ENCODE data around the gene CACNA1A. TPM values are rescaled to one million over a fixed set of nuclear protein-coding genes. Genes with fewer than 3 reads are reported as not detected.
"Not testable (repeated sequence)": the region's sequence is repeated elsewhere in the genome, so short reads cannot be mapped to it uniquely, and the experiment has no call there.

The CACNA1A gene
- total RNA-seq, 2 experiments from 2014 or later: 0.30 to 0.45 TPM

DNA sequence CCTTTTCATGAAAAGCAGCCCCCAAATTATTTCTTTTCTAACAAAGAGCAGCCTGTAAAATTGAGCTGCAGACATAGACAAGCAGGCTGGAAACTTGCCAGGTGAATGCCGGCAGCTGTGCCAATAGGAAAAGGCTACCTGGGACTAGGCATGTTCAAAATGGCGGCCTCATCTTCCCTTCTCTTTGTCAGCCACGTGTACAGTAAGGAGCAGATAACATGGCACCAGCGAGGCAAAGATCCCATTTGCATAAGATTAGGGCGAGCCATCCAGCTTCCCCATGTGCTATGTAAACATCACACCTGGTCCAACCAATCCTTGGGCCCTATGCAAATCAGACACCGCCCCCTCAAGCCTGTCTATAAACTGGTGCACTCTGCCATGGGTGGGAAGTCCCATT, 31.2 kb upstream of the CACNA1A start:
- Mint-ChIP-seq H3K9me3 (peaks cover 3% of the 10 kb centered on the region), H3K27ac (no peak overlapping the region), H3K4me1 (ENCODE audit: low read depth) (no peaks in the 10 kb centered on the region), H3K4me3 (no peak overlapping the region), H3K36me3 (ENCODE audit: low read depth) (no peaks in the 10 kb centered on the region), H3K27me3 (peaks cover 51% of the 10 kb centered on the region)
- Histone ChIP-seq H3K27me3 (ENCODE audit: control insufficient read depth in 1 of 2, insufficient read depth in 2 of 2, low read length in 2 of 2) (peaks cover 10 to 25% of the 10 kb centered on the region in 2 experiments), H3K36me3 (ENCODE audit: insufficient read depth, low read length) (no peaks in the 10 kb centered on the region), H3K27ac (ENCODE audit: low read depth in 1 of 2, low read length in 2 of 2) (no peak overlapping the region), H3K9me3 (ENCODE audit: control insufficient read depth in 1 of 2, insufficient read depth in 1 of 2, low read length in 2 of 2) (peaks cover 4 to 7% of the 10 kb centered on the region in 2 experiments), H3K4me3 (ENCODE audit: low read length) (no peak overlapping the region), H3K4me1 (ENCODE audit: insufficient read depth, low read length) (no peaks in the 10 kb centered on the region)
- DNase-seq (no peak), ATAC-seq (ENCODE audit: poor library complexity) (no peak)
- TF ChIP-seq, protein P1, sequence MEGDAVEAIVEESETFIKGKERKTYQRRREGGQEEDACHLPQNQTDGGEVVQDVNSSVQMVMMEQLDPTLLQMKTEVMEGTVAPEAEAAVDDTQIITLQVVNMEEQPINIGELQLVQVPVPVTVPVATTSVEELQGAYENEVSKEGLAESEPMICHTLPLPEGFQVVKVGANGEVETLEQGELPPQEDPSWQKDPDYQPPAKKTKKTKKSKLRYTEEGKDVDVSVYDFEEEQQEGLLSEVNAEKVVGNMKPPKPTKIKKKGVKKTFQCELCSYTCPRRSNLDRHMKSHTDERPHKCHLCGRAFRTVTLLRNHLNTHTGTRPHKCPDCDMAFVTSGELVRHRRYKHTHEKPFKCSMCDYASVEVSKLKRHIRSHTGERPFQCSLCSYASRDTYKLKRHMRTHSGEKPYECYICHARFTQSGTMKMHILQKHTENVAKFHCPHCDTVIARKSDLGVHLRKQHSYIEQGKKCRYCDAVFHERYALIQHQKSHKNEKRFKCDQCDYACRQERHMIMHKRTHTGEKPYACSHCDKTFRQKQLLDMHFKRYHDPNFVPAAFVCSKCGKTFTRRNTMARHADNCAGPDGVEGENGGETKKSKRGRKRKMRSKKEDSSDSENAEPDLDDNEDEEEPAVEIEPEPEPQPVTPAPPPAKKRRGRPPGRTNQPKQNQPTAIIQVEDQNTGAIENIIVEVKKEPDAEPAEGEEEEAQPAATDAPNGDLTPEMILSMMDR (IDR thresholded peaks at IDR 0.05): no peak
- CTCF ChIA-PET: no interaction called here
- intact Hi-C loops (cut with DNase I, micrococcal nuclease): no loop called here
- POLR2A ChIA-PET: no interaction called here

GRCh38 chr19:13530720-13531119, 24.4 kb upstream of the CACNA1A start:
- ChIA-PET CTCF (no interaction called here), POLR2A (no interaction called here)
- H3K27ac ChIP-seq (ENCODE audit: low read depth in 1 of 2, low read length in 2 of 2): no peak overlapping the region
- Mint-ChIP-seq H3K27me3 (peaks cover 56% of the 10 kb centered on the region), H3K9me3 (no peaks in the 10 kb centered on the region), H3K36me3 (ENCODE audit: low read depth) (no peaks in the 10 kb centered on the region), H3K4me3 (no peak overlapping the region), H3K27ac (no peak overlapping the region), H3K4me1 (ENCODE audit: low read depth) (no peaks in the 10 kb centered on the region)
- intact Hi-C loops (cut with DNase I, micrococcal nuclease): no loop called here
- no peaks in the 10 kb centered on the region for H3K36me3 ChIP-seq (ENCODE audit: insufficient read depth, low read length)
- TF ChIP-seq, protein P1 (IDR thresholded peaks at IDR 0.05): no peak
- ATAC-seq (ENCODE audit: poor library complexity) (no peak), DNase-seq (no peak)
- H3K9me3 ChIP-seq (ENCODE audit: control insufficient read depth in 1 of 2, insufficient read depth in 1 of 2, low read length in 2 of 2): peaks cover 0 to 5% of the 10 kb centered on the region in 2 experiments
- peaks cover 14 to 34% of the 10 kb centered on the region in 2 experiments for H3K27me3 ChIP-seq (ENCODE audit: control insufficient read depth in 1 of 2, insufficient read depth in 2 of 2, low read length in 2 of 2)
- no peak overlapping the region for H3K4me3 ChIP-seq (ENCODE audit: low read length)
- no peaks in the 10 kb centered on the region for H3K4me1 ChIP-seq (ENCODE audit: insufficient read depth, low read length)

DNA sequence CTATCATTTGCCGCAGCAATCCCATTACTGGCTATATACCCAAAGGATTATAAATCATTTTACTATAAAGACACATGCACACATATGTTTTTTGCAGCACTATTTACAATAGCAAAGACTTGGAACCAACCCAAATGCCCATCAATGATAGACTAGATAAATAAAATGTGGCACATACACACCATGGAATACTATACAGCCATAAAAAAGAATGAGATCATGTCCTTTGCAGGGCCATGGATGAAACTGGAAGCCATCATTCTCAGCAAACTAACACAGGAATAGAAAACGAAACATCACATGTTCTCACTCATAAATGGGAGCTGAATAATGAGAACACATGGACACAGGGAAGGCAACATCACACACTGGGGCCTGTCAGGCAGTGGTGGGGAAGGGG, 23.4 kb upstream of the CACNA1A start:
- H3K4me1 Mint-ChIP-seq (ENCODE audit: low read depth); intact Hi-C loops (cut with DNase I, micrococcal nuclease); POLR2A ChIA-PET; H3K4me3 ChIP-seq (ENCODE audit: low read length); H3K9me3 ChIP-seq (ENCODE audit: control insufficient read depth in 1 of 2, insufficient read depth in 1 of 2, low read length in 2 of 2); H3K36me3 ChIP-seq (ENCODE audit: insufficient read depth, low read length); H3K27ac ChIP-seq (ENCODE audit: low read depth in 1 of 2, low read length in 2 of 2); ATAC-seq (ENCODE audit: poor library complexity); CTCF ChIA-PET; H3K4me1 ChIP-seq (ENCODE audit: insufficient read depth, low read length); H3K36me3 Mint-ChIP-seq (ENCODE audit: low read depth); H3K27ac Mint-ChIP-seq; DNase-seq; H3K4me3 Mint-ChIP-seq; H3K9me3 Mint-ChIP-seq: not testable (repeated sequence)
- H3K27me3 Mint-ChIP-seq: peaks cover 60% of the 10 kb centered on the region
- H3K27me3 ChIP-seq (ENCODE audit: control insufficient read depth in 1 of 2, insufficient read depth in 2 of 2, low read length in 2 of 2): peaks cover 14 to 34% of the 10 kb centered on the region in 2 experiments

DNA sequence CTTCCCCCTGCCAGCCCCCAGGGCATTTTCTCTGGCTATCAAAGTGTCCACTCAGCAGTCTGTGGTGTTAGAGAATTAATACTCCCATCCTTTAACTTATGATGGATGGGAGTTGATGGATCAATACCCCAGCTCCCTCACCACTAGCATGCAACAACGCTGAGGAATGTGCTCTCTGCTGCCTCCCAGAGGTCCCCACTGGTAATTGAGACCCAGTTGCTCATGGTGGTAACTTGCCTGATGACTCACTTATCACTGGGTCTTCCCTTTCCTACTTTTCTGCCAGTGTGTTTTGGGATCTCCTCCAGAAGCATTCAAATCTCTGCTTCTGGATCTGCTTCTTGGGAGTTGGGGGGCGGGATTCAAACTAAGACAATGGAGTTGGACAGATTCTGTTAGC, 20.3 kb upstream of the CACNA1A start:
- H3K9me3 ChIP-seq (ENCODE audit: control insufficient read depth in 1 of 2, insufficient read depth in 1 of 2, low read length in 2 of 2): peaks cover 5 to 8% of the 10 kb centered on the region in 2 experiments
- POLR2A ChIA-PET: no interaction called here
- H3K27ac Mint-ChIP-seq: no peak overlapping the region
- peaks cover 2% of the 10 kb centered on the region for H3K9me3 Mint-ChIP-seq
- intact Hi-C loops (cut with DNase I, micrococcal nuclease): no loop called here
- no peaks in the 10 kb centered on the region for H3K4me1 Mint-ChIP-seq (ENCODE audit: low read depth)
- no peaks in the 10 kb centered on the region for H3K36me3 Mint-ChIP-seq (ENCODE audit: low read depth)
- H3K36me3 ChIP-seq (ENCODE audit: insufficient read depth, low read length): no peaks in the 10 kb centered on the region
- CTCF ChIA-PET: no interaction called here
- H3K4me1 ChIP-seq (ENCODE audit: insufficient read depth, low read length): no peaks in the 10 kb centered on the region
- H3K27me3 ChIP-seq (ENCODE audit: control insufficient read depth in 1 of 2, insufficient read depth in 2 of 2, low read length in 2 of 2): peaks cover 14 to 34% of the 10 kb centered on the region in 2 experiments
- DNase-seq: peak in 1 of 14 experiments; percentile 7
- no peak for ATAC-seq (ENCODE audit: poor library complexity)
- no peak overlapping the region for H3K27ac ChIP-seq (ENCODE audit: low read depth in 1 of 2, low read length in 2 of 2)
- H3K4me3 ChIP-seq (ENCODE audit: low read length): no peak overlapping the region
- peaks cover 75% of the 10 kb centered on the region for H3K27me3 Mint-ChIP-seq
- H3K4me3 Mint-ChIP-seq: no peak overlapping the region
- TF ChIP-seq, protein P1 (IDR thresholded peaks at IDR 0.05): peak; percentile 18
